Upper lobe of left lung (tissue), 4 donors: ENCODE results near the gene LAG3.

Experiments
- EP300 ChIP-seq, 4 donors: sonication (generic); formaldehyde crosslinking; IDR thresholded peaks; one replicate each; pipeline ENCODE4 v1.5.1; 2017; ENCODE audit warnings: antibody characterized with exemption in 4 of 4, control low read depth in 2 of 4
- TF ChIP-seq, protein P1 (sequence below), 6 experiments: fragments of 450-650 bp in 4 of 6; fragments of 200-600 bp in 2 of 6; sonication (generic) in 2 of 6; IDR thresholded peaks; one replicate each; pipeline ENCODE4 v1.5.1; 2016 to 2019; ENCODE audit warnings: antibody characterized with exemption in 6 of 6

DNA sequence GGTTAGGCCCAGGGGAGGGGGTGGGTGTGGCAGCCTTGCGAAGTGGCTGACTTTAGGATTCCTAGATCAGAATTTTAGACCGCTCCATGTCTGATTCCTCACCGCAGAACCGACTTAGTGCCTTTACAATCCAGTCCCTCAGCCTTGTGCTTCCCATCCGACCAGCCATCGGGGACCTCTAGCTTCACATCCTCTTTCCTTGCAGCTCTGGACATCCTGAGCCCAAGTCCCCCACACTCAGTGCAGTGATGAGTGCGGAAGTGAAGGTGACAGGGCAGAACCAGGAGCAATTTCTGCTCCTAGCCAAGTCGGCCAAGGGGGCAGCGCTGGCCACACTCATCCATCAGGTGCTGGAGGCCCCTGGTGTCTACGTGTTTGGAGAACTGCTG is 47.9 kb upstream of the LAG3 start:
- no peak for TF ChIP-seq EP300 (IDR thresholded peaks at IDR 0.05)
- TF ChIP-seq, protein P1, sequence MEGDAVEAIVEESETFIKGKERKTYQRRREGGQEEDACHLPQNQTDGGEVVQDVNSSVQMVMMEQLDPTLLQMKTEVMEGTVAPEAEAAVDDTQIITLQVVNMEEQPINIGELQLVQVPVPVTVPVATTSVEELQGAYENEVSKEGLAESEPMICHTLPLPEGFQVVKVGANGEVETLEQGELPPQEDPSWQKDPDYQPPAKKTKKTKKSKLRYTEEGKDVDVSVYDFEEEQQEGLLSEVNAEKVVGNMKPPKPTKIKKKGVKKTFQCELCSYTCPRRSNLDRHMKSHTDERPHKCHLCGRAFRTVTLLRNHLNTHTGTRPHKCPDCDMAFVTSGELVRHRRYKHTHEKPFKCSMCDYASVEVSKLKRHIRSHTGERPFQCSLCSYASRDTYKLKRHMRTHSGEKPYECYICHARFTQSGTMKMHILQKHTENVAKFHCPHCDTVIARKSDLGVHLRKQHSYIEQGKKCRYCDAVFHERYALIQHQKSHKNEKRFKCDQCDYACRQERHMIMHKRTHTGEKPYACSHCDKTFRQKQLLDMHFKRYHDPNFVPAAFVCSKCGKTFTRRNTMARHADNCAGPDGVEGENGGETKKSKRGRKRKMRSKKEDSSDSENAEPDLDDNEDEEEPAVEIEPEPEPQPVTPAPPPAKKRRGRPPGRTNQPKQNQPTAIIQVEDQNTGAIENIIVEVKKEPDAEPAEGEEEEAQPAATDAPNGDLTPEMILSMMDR (IDR thresholded peaks at IDR 0.05), result no peak
